Neuronal stem cell (in vitro differentiated cells): ENCODE results near the gene TLX3.

ENCODE experiments used
- DNase-seq: peaks from one replicate; pipeline ENCODE4 v3.0.0-alpha.2; 2013; ENCODE audit warnings: low spot score
- H2AFZ ChIP-seq: one replicate; pipeline ENCODE4 v1.6.1; 2013; ENCODE audit warnings: mild to moderate bottlenecking, low read length, inconsistent platforms
- H2AK5ac ChIP-seq: 2 replicates; pipeline ENCODE4 v1.6.1; 2013; ENCODE audit warnings: low read depth, mild to moderate bottlenecking, inconsistent platforms, low read length, moderate library complexity, mixed read lengths
- H2BK120ac ChIP-seq: 2 replicates; pipeline ENCODE4 v1.6.1; 2013; ENCODE audit warnings: low read depth, mild to moderate bottlenecking, inconsistent platforms, low read length, moderate library complexity, mixed read lengths
- H2BK12ac ChIP-seq: one replicate; pipeline ENCODE4 v1.6.1; 2013; ENCODE audit warnings: low read length, inconsistent platforms
- H2BK15ac ChIP-seq: 2 replicates; pipeline ENCODE4 v1.6.1; 2013; ENCODE audit warnings: mild to moderate bottlenecking, low read length, inconsistent platforms, mixed read lengths
- H2BK5ac ChIP-seq: one replicate; pipeline ENCODE4 v1.6.1; 2013; ENCODE audit warnings: inconsistent platforms, mild to moderate bottlenecking, low read length, moderate library complexity
- H3K14ac ChIP-seq: one replicate; pipeline ENCODE4 v1.6.1; 2013; ENCODE audit warnings: low read length, inconsistent platforms
- H3K18ac ChIP-seq: 2 replicates; pipeline ENCODE4 v1.6.1; 2013; ENCODE audit warnings: low read length, inconsistent platforms
- H3K23ac ChIP-seq: 2 replicates; pipeline ENCODE4 v1.6.1; 2013; ENCODE audit warnings: low read depth, mild to moderate bottlenecking, mixed read lengths, low read length, inconsistent platforms; ENCODE audit not compliant: poor library complexity
- H3K27ac ChIP-seq: replicated peaks from 3 replicates; pipeline ENCODE4 v1.5.1; 2013; ENCODE audit warnings: low read length, inconsistent platforms
- H3K27me3 ChIP-seq, 3 experiments: 2 replicates each; pipeline ENCODE4 v1.6.1; 2013; ENCODE audit warnings: low read length in 3 of 3, mild to moderate bottlenecking in 2 of 3, inconsistent platforms in 1 of 3, low read depth in 1 of 3, mixed read lengths in 1 of 3, moderate library complexity in 1 of 3; ENCODE audit not compliant: control insufficient read depth in 3 of 3, insufficient read depth in 3 of 3
- H3K36me3 ChIP-seq, 2 donors: replicated peaks in 1 of 2; 2 replicates each; pipeline ENCODE4 v1.6.1; 2013; ENCODE audit warnings: low read length in 2 of 2; ENCODE audit not compliant: control insufficient read depth in 2 of 2, insufficient read depth in 2 of 2
- H3K4ac ChIP-seq: 2 replicates; pipeline ENCODE4 v1.6.1; 2013; ENCODE audit warnings: inconsistent platforms, mild to moderate bottlenecking, low read length, moderate library complexity
- H3K4me1 ChIP-seq, 2 donors: 1 replicate in 1 of 2; 2 replicates in 1 of 2; pipeline ENCODE4 v1.6.1; 2013; ENCODE audit warnings: low read length in 2 of 2, low read depth in 1 of 2; ENCODE audit not compliant: control insufficient read depth in 2 of 2, insufficient read depth in 1 of 2
- H3K4me2 ChIP-seq: one replicate; pipeline ENCODE4 v1.6.1; 2013; ENCODE audit warnings: mild to moderate bottlenecking, low read length, inconsistent platforms; ENCODE audit not compliant: insufficient read depth, poor library complexity, severe bottlenecking
- H3K4me3 ChIP-seq, 2 donors: 2 replicates each; pipeline ENCODE4 v1.5.1; 2013; ENCODE audit warnings: low read length in 2 of 2, mild to moderate bottlenecking in 2 of 2, inconsistent platforms in 1 of 2, moderate library complexity in 1 of 2
- H3K79me1 ChIP-seq: one replicate; pipeline ENCODE4 v1.6.1; 2013; ENCODE audit warnings: low read depth, mild to moderate bottlenecking, inconsistent platforms, low read length, moderate library complexity
- H3K9ac ChIP-seq: one replicate; pipeline ENCODE4 v1.6.1; 2013; ENCODE audit warnings: mild to moderate bottlenecking, low read depth, low read length, inconsistent platforms; ENCODE audit not compliant: poor library complexity
- H3K9me3 ChIP-seq, 2 donors: replicated peaks in 1 of 2; 2 replicates each; pipeline versions ENCODE3 to v1.6.1; 2013; ENCODE audit warnings: low read length in 2 of 2, mild to moderate bottlenecking in 2 of 2, inconsistent platforms in 1 of 2, low read depth in 1 of 2, mixed read lengths in 1 of 2, moderate library complexity in 1 of 2; ENCODE audit not compliant: control insufficient read depth in 2 of 2, insufficient read depth in 1 of 2
- H4K8ac ChIP-seq: one replicate; pipeline ENCODE4 v1.6.1; 2013; ENCODE audit warnings: low read depth, mild to moderate bottlenecking, inconsistent platforms, low read length, moderate library complexity
- H4K91ac ChIP-seq: one replicate; pipeline ENCODE4 v1.6.1; 2013; ENCODE audit warnings: low read length, low read depth, mild to moderate bottlenecking, inconsistent platforms; ENCODE audit not compliant: poor library complexity
- WGBS, 2 donors: extraction: QIAGEN DNeasy Blood & Tissue Kit; methylation state at CpG; one replicate each; pipeline ENCODE4 v1.1.7; 2013; ENCODE audit warnings: missing lambda C conversion rate in 2 of 2, mixed read lengths in 1 of 2; ENCODE audit not compliant: insufficient read length in 2 of 2, insufficient replicate concordance in 1 of 2; ENCODE audit errors: extremely low coverage in 2 of 2; 5-methylcytosine and 5-hydroxymethylcytosine counted together

TLX3 gene

DNA sequence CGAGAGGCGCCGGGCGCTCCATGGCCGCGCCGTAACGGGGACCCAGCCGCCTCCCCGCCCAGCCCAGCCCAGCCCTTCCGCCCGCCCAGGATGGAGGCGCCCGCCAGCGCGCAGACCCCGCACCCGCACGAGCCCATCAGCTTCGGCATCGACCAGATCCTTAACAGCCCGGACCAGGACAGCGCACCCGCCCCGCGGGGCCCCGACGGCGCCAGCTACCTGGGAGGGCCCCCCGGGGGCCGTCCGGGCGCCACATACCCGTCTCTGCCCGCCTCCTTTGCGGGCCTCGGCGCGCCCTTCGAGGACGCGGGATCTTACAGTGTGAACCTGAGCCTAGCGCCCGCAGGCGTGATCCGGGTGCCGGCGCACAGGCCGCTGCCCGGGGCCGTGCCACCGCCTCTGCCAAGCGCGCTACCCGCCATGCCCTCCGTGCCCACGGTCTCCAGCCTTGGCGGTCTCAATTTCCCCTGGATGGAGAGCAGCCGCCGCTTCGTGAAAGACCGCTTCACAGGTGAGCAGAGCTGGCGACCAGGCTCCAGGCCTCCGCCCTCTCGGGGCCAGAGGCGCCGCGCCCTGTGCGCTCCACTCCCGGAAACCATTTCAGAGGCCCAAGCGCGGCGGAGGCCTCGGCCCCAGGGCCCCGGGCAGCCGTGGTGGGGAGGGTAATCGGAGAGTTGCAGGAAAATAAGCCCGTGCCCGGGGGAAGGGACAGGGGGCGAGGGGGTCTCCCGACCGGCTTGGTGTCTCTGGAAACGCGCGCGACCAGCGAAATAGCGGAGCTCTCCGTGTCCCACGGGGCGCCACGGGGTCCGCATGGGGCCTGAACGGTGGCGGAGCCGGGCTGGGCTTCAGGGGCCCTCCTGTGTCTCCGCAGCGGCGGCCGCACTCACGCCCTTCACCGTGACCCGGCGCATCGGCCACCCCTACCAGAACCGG lies 496 bp downstream of the TLX3 start:
- H3K23ac ChIP-seq, result peak overlapping the region; percentile 85
- peak overlapping the region; percentile 61 for H2AK5ac ChIP-seq
- peak overlapping the region; percentile 71 for H3K18ac ChIP-seq
- H2BK12ac ChIP-seq, result peak overlapping the region; percentile 22
- H3K4me3 ChIP-seq, result peak overlapping the region in 1 of 2 donors; percentile 11
- no CpG with 5 or more reads among the region's 106 CpGs for WGBS, 2 donors
- H3K27ac ChIP-seq, result no peak overlapping the region
- peak overlapping the region; percentile 61 for H2BK120ac ChIP-seq
- no peak overlapping the region for H3K9ac ChIP-seq
- H2BK5ac ChIP-seq, result no peak overlapping the region
- H3K4me1 ChIP-seq, result peaks cover 4 to 15% of the 10 kb centered on the region in 2 donors
- peak overlapping the region; percentile 56 for H3K14ac ChIP-seq
- no peak overlapping the region for H2BK15ac ChIP-seq
- H3K79me1 ChIP-seq, result no peaks in the 10 kb centered on the region
- H3K27me3 ChIP-seq, result peaks cover 72 to 100% (median 98%) of the 10 kb centered on the region in 3 experiments
- H2AFZ ChIP-seq, result peak overlapping the region; percentile 70
- H3K4me2 ChIP-seq, result peak overlapping the region; percentile 52
- H3K9me3 ChIP-seq, result peaks cover 0 to 3% of the 10 kb centered on the region in 2 donors
- no peaks in the 10 kb centered on the region for H3K36me3 ChIP-seq
- H4K91ac ChIP-seq, result no peak overlapping the region
- no peak for DNase-seq
- H3K4ac ChIP-seq, result no peak overlapping the region
- H4K8ac ChIP-seq, result no peak overlapping the region

DNA sequence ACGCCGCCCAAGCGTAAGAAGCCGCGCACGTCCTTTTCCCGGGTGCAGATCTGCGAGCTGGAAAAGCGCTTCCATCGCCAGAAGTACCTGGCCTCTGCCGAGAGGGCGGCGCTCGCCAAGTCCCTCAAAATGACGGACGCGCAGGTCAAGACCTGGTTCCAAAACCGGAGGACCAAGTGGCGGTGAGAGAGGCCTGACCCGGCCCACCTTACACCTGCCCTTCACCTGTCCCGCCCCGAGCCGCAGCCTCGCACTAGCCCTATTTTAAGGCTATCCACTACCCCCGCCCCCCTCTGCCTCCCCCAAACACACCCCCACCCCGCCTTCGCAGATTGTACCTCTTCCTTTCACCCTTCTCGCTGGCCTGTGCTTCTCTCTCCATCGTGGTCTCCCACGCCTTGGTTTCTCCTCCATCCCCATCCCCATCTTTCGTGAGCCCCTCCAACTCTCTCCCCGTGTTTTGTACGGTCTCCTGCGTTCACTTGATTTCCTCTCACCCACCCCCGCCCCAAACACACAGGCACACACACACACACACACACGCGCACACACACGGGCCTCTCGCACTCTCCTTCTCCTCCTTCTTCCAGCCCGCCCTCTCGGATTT lies 1.3 kb downstream of the TLX3 start:
- H2AFZ ChIP-seq, result peak overlapping the region; percentile 95
- peak overlapping the region; percentile 61 for H2BK120ac ChIP-seq
- no peak overlapping the region for H3K4ac ChIP-seq
- WGBS, 2 donors, result no CpG with 5 or more reads among the region's 41 CpGs
- H3K27ac ChIP-seq, result no peak overlapping the region
- H3K9me3 ChIP-seq, result peaks cover 0 to 2% of the 10 kb centered on the region in 2 donors
- no peak overlapping the region for H4K91ac ChIP-seq
- DNase-seq, result no peak
- no peaks in the 10 kb centered on the region for H3K79me1 ChIP-seq
- no peak overlapping the region for H2BK15ac ChIP-seq
- H3K18ac ChIP-seq, result peak overlapping the region; percentile 71
- H3K4me1 ChIP-seq, result peaks cover 6 to 17% of the 10 kb centered on the region in 2 donors
- peak overlapping the region; percentile 65 for H3K4me2 ChIP-seq
- no peak overlapping the region for H2BK5ac ChIP-seq
- H3K27me3 ChIP-seq, result peaks cover 80 to 100% (median 98%) of the 10 kb centered on the region in 3 experiments
- H3K4me3 ChIP-seq, result no peak overlapping the region
- no peak overlapping the region for H4K8ac ChIP-seq
- peak overlapping the region; percentile 61 for H2AK5ac ChIP-seq
- no peaks in the 10 kb centered on the region for H3K36me3 ChIP-seq
- peak overlapping the region; percentile 56 for H3K14ac ChIP-seq
- peak overlapping the region; percentile 31 for H3K23ac ChIP-seq
- H2BK12ac ChIP-seq, result peak overlapping the region; percentile 22
- H3K9ac ChIP-seq, result no peak overlapping the region

DNA sequence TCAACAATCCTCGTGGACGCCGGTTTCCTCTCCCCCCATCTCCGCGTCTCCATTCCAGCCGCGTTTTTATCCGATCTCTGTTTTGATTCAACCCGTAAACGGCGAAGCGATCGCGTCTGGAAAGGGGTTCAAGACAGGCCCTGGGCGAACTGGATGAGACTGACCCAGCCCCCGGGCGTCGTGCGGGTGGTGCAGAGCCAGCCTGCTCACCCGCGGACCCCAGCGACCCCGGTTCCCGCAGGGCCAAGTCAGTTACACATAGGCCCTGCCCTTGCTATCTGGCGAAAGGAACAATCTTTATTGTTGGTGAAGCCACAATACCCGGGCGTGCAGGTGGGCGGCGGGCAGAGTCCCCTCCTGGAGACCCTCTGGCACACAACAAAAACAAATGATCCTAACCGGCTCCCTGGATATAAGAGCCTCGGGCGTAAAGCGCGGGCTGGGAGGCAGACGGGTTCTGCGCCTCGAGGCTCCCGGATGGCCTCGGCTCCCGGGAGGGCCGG lies 1.8 kb downstream of the TLX3 start:
- peak overlapping the region; percentile 95 for H2AFZ ChIP-seq
- peaks cover 0 to 2% of the 10 kb centered on the region in 2 donors for H3K9me3 ChIP-seq
- WGBS, 2 donors, result no CpG with 5 or more reads among the region's 41 CpGs

More for the DNA sequence above, 1.8 kb downstream of the TLX3 start:
- no peaks in the 10 kb centered on the region for H3K79me1 ChIP-seq
- no peak overlapping the region for H3K27ac ChIP-seq
- no peak overlapping the region for H3K14ac ChIP-seq
- no peak for DNase-seq
- peaks cover 6 to 20% of the 10 kb centered on the region in 2 donors for H3K4me1 ChIP-seq
- no peak overlapping the region for H4K91ac ChIP-seq
- no peak overlapping the region for H2BK120ac ChIP-seq
- H3K4me3 ChIP-seq, result peak overlapping the region in 1 of 2 donors; percentile 38
- H2BK12ac ChIP-seq, result no peak overlapping the region
- no peak overlapping the region for H2BK15ac ChIP-seq
- H3K36me3 ChIP-seq, result no peaks in the 10 kb centered on the region
- H3K4ac ChIP-seq, result no peak overlapping the region
- H2BK5ac ChIP-seq, result no peak overlapping the region
- peak overlapping the region; percentile 31 for H3K23ac ChIP-seq
- peak overlapping the region; percentile 65 for H3K4me2 ChIP-seq
- peaks cover 82 to 100% (median 98%) of the 10 kb centered on the region in 3 experiments for H3K27me3 ChIP-seq
- H3K9ac ChIP-seq, result no peak overlapping the region
- H3K18ac ChIP-seq, result peak overlapping the region; percentile 72
- no peak overlapping the region for H4K8ac ChIP-seq
- H2AK5ac ChIP-seq, result no peak overlapping the region
